Measurements from ENCODE around the gene FUOM.

- no peak for TF ChIP-seq CTCF (IDR thresholded peaks at IDR 0.05)
- no peak for TF ChIP-seq NFIC (IDR thresholded peaks at IDR 0.05; ENCODE audit: borderline replicate concordance)
- no peak for TF ChIP-seq MXI1 (IDR thresholded peaks at IDR 0.05; ENCODE audit: low read depth, low read length)
- no peak for TF ChIP-seq SMC3 (IDR thresholded peaks at IDR 0.05; ENCODE audit: low read depth, low read length)
- no peak for TF ChIP-seq POLR2AphosphoS5 (IDR thresholded peaks at IDR 0.05; ENCODE audit: low read depth, low read length)
- TF ChIP-seq CHD2 (IDR thresholded peaks at IDR 0.05; ENCODE audit: low read length, partially characterized antibody), result no peak
- TF ChIP-seq EZH2phosphoT487 (IDR thresholded peaks at IDR 0.05; ENCODE audit: borderline replicate concordance, low read depth), result no peak
- no peak for TF ChIP-seq RXRA (IDR thresholded peaks at IDR 0.05; ENCODE audit: borderline replicate concordance, low read depth)
- no peak for TF ChIP-seq USF1 (IDR thresholded peaks at IDR 0.05; ENCODE audit: borderline replicate concordance, low read depth)
- TF ChIP-seq TAF1 (IDR thresholded peaks at IDR 0.05; ENCODE audit: borderline replicate concordance, low read depth, low read length), result no peak
- TF ChIP-seq EP300 (IDR thresholded peaks at IDR 0.05; ENCODE audit: borderline replicate concordance in 1 of 2, low read depth in 1 of 2, low read length in 1 of 2), result no peak
- no peak for TF ChIP-seq MEF2A (IDR thresholded peaks at IDR 0.05; ENCODE audit: borderline replicate concordance, low read depth)
- TF ChIP-seq GATA2 (CRISPR knock-in tag; IDR thresholded peaks at IDR 0.05), result no peak
These were observed 14.9 kb downstream of the FUOM start for GRCh38 chr10:133342942-133343341.

Measured in SK-N-SH (cell line).